HG03175 (cell line): ENCODE results near the gene LAMA4.
A peak's percentile ranks its signal among the peaks of the same experiment; 100 is the strongest.

Experiments
- ATAC-seq: cut with Tn5 transposase; IDR thresholded peaks from one replicate; pipeline ENCODE4 v1.9.1; 2021; ENCODE audit warnings: mild to moderate bottlenecking, moderate library complexity; ENCODE audit not compliant: unreplicated experiment

The LAMA4 gene, protein sequence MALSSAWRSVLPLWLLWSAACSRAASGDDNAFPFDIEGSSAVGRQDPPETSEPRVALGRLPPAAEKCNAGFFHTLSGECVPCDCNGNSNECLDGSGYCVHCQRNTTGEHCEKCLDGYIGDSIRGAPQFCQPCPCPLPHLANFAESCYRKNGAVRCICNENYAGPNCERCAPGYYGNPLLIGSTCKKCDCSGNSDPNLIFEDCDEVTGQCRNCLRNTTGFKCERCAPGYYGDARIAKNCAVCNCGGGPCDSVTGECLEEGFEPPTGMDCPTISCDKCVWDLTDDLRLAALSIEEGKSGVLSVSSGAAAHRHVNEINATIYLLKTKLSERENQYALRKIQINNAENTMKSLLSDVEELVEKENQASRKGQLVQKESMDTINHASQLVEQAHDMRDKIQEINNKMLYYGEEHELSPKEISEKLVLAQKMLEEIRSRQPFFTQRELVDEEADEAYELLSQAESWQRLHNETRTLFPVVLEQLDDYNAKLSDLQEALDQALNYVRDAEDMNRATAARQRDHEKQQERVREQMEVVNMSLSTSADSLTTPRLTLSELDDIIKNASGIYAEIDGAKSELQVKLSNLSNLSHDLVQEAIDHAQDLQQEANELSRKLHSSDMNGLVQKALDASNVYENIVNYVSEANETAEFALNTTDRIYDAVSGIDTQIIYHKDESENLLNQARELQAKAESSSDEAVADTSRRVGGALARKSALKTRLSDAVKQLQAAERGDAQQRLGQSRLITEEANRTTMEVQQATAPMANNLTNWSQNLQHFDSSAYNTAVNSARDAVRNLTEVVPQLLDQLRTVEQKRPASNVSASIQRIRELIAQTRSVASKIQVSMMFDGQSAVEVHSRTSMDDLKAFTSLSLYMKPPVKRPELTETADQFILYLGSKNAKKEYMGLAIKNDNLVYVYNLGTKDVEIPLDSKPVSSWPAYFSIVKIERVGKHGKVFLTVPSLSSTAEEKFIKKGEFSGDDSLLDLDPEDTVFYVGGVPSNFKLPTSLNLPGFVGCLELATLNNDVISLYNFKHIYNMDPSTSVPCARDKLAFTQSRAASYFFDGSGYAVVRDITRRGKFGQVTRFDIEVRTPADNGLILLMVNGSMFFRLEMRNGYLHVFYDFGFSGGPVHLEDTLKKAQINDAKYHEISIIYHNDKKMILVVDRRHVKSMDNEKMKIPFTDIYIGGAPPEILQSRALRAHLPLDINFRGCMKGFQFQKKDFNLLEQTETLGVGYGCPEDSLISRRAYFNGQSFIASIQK (N-terminal part only)

GRCh38 chr6:112253841-112254816 is at the start of gene LAMA4:
TSS of gene LAMA4 (minus strand) at chr6:112254567. CDS start at chr6:112254150, 417 bp downstream.
- no peak for ATAC-seq

- ATAC-seq = no peak
Observed at GRCh38 chr6:112302142-112302705, 47.9 kb upstream of the LAMA4 start.

GRCh38 chr6:112300896-112301295 is 46.5 kb upstream of the LAMA4 start:
- no peak for ATAC-seq

DNA sequence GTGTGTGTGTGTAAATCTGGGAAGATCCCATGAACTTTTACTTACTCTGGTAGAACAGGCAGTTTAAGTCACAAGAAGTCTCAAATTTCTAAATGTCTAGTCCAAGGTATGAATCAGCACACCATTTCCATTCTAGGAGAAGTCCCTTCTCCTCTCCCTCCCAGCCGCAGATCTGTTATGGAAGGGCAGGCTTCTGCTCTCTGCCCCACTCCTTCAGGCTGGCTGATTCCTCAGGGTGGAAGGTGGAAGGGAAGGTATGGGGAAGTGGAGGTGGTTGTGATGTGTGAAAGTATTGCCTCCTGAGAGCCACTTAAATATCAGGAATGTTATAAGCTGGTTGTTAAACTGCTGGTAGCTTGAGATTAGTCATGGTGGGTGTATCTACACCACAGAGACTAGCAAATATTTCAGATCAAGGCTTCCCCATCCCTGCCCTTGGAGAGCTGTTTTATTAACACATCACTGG is 44.5 kb upstream of the LAMA4 start:
- no peak for ATAC-seq

DNA sequence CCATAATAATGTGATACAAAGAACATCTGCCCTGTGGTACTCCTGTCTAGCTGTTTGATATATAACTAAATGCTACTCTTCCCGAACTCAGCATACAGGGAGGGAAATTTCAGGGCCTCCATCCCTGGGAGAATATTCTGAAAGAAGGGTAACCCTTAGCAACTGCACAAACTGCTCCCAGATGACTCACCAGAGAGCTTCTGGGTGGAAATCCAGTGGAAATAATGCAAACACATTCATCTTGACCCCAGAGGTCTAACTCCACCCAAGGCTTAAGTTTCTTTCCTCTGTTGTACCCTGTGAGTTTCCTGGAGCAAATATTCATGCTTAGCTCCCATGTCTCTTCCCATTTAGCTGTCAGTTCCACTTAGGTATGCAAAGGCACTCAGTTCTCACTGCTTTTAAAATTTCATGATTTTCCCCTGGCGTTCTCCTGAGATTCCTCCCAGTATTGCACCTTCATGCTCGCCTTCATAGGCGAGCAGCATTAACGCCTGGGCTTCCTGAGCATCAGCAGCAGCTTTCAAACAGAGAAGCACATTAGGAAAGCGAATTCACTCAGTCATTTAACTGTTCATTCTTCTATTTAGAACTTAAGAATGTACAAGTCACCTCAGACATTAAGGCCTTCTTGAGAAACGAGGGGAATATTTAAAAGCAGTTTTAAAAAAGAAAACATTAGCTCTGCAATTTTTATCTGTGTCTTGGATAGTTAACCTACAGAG is 43.8 kb upstream of the LAMA4 start:
- ATAC-seq = no peak

DNA sequence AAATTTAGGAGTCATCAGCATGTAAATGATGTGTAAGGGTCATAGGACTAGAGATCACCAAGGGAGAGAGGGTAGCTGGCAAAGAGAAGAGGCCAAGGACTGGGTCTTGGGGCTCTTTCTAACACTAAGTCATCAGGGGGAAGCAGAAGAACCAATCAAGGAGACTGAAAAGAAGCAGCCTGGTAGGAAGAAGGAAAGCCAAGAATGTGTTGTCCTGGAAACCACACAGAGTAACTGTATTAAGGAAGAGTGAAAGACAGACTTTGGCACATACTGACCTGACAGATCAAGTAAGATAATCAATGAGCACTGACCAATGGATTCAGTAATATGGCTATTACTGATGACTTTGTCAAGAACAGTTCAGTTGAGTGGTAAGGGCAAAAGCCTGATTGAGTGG is 42.3 kb upstream of the LAMA4 start:
- ATAC-seq = no peak

DNA sequence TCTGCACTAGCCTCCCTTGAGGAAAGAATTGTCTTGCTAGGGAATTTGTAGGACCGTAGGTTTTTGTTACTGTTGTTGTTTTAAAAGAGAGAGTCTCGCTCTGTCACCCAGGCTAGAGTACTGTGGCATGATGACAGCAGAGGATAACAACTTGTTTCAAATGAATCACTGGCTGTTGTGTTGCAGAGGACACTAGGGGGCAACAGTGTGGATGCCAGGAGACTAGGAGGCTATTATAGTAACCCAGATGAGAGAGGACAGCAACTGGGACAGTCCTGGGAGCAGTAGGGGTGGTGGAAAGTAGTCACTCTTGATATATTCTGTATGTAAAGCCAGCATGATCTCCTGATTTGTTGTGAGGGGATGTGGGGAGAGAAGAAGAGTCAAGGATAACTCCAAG is 41.8 kb upstream of the LAMA4 start:
- ATAC-seq = peak; percentile 67

- no peak for ATAC-seq
Observed at GRCh38 chr6:112291161-112291762, 36.9 kb upstream of the LAMA4 start.

DNA sequence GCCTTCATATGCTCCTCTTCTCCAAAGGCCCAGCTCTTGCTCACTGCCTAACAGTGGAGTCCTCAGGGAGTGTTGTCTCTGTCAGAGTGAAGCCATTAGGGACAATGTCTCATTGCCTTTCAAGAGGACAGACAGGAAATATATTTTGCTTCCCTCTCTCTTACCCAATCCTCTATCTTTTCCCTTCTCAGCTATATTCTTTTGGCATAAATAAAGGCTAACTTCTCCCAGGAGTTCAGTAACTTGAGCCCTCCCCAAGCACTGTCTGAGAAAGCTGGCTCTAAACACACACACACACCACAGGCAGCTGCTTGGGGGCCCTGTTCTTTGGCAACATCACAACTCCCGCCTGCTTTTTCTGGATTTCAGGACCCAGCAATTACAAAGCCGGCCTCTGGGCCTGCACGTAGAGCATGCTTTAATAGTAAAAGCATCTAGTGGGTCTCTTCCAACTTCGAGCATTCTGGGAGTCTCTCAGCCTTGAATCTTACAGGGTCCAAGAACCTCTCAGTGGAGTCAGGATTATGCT is 34.7 kb upstream of the LAMA4 start:
- no peak for ATAC-seq

DNA sequence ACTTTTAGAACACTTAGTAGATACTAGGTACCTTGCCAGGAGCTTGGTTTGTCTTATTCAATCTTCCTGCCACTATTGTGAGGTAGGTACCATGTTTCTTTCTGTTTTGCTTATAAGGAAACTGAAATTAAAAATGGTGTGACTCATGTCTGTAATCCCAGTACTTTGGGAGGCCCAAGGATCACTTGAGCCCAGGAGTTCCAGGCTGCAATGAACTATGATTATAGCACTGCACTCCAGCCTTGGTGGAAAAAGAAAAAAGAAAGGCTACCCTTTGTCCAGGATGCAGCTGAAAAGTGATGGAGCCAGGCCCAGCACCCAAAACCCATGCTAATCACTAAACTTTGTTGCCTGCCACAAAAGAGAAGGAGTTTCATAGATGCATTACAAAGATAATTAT is 34.1 kb upstream of the LAMA4 start:
- ATAC-seq = no peak

DNA sequence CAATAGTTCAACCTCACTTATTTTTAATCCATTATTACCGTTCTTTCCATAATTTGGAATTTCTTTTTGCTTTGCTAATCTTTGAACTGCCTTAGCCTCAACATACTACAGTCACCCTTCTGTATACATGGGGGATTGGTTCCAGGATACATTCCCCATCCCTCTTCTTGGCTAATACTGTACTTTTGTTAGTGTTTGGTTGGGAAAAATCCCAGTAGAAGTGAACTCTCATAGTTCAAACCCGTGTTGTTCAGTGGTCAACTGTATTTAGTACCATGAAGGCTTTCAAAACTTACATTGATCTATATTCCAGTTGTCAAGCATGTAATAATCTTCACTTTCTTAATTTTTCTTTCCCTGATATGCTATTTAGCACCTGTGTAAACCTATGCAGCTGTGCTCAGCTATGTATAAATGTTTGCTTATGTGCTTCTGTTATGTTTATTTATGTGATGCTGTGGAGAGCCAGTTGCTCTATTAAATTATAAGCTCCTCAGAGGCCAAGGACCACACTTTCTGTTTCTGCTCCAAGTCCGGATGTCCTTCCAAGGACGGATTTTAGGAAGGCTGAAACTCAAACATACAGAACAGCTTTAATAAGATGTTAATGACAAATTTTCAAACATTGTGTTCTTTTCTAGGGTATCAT is 33.3 kb upstream of the LAMA4 start:
- ATAC-seq = no peak

DNA sequence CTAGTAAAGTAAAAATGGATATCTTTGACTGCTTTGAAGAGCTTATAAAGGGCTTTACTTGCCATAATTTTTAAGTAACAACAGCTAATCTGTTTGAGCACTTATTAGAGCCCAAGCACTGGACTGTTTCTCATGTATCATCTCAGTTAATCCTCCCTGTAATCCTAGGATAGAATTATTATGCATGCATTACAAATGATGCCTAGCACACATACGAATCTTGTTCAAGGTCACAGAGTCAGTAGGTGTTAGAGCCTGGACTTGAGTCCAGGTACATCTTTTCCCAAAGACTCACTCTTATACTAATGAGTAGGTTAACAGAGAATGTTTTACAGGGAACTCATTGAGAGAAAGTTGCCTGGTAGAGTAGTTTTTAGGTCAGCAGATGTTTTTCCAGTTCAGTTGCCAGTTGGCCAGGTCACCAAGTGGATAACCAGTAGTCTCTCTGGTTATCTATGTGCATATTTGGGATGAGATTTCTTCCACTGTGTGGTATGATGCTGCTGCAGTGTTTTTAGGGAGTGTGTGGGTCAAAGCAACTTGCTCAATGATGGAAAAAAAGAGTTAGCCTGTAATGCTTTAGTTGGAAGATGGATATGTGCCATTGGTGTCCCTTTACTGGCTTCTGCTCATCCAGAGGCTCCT is 32.3 kb upstream of the LAMA4 start:
- ATAC-seq = no peak

- peak; percentile 83 for ATAC-seq
Observed at GRCh38 chr6:112286010-112286409, 31.6 kb upstream of the LAMA4 start.

GRCh38 chr6:112284603-112285002 is 30.2 kb upstream of the LAMA4 start:
- ATAC-seq = no peak

GRCh38 chr6:112283621-112284020 is 29.3 kb upstream of the LAMA4 start:
- ATAC-seq = no peak

DNA sequence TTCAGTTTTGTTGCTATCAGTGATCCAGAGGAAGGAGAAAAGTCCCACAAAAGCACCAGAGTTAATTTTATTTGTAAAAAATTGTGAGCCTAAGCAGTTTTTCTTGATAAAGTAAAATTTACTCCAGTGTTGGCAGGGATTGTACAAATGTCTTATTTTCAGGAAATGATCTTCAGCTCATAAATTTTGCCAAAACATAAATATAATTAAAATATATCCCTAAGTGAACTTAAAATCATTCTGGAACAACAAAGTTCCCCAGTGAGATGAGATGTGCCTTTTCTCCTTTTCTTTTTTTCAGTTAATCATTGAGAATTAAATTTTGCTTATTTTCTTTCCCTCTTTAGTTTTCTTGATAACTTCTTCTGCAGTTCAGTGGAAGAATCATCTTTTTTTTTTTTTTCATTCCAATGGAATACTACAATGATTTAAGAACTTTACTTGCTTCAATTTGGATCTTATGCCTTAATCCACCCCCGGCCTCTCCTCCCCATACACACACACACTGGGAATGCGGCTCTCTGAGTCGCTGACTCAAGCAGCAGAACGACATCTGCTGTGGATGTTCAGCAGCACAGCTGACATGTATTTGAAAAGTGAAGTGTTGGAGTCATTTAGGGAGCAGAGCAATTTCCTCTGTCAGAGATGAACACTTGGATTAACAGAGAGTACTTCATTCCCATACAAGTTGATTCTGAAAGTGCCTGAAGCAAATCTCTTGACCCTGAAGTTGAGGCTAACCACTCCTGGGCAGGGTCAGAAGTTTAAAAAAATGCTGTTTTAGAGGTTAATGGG is 27.7 kb upstream of the LAMA4 start:
- no peak for ATAC-seq
